ENCODE results near the gene WNK2.

Gene WNK2

DNA sequence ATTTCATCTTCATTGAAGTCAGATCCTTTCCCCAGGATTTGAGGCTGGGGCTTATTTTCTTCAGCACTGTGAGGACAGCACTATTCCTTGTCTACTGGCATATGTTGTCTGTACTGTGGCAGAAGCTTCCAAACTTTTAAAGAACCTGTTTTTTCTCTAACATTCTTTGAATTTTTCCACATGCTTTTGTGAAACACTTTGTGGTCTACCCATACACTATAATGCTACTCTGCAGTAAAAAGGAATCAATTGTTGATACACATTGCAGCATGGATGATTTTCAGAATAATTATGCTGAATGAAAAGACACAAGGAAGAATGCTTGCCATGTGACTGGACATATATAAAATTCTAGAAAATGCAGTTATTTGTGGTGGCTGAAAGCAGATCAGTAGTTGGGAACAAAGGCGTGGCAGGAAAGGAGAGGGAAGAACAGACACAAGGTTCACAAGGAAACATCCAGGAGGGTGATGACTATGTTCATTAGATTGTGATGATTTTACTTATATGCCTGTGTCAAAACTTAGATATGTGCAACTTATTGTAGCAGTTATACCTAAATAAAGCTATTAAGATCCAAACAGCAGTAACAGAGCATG is 96.8 kb downstream of the WNK2 start:
- DNase-seq, result no peak

DNA sequence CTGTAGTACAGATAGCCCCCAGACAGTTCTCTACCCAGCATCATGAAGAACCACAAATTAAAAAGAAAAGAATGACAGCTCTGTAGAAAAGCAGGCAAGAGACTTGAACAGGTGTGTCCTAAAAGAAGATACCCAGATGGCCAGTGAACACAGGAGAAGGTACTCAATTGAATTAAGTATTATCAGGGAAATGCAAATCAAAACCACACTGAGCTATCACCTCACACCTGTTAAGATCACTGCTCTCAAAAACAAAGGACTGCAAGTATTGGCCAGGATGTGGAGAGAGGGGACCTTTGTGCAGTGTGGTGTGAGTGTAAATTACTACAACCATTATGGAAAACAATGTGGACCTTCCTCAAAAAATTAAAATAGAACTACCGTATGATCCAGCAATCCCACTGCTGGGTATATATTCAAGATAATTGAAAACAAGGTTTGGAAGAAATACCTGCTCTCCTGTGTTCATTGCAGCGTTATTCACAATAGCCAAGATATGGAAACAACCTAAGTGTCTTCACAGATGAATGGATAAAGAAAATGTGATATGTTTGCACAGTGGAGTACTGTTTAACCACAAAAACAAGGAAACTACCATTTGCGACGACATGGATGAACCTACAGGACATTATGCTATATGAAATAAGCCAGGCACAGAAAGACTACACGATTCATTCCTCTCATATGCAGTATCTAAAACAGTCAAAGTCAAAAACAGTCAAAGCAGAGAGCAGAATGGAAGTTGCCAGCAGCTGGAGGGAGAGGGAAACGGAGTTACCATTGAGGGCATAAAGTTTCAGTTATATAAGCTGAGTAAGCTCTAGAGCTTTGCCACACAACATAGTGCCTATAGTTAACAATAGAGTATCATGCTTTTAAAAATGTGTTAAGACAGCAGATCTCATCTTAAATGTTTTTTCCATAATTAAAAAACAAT is 102.6 kb downstream of the WNK2 start:
- no peak for DNase-seq

DNA sequence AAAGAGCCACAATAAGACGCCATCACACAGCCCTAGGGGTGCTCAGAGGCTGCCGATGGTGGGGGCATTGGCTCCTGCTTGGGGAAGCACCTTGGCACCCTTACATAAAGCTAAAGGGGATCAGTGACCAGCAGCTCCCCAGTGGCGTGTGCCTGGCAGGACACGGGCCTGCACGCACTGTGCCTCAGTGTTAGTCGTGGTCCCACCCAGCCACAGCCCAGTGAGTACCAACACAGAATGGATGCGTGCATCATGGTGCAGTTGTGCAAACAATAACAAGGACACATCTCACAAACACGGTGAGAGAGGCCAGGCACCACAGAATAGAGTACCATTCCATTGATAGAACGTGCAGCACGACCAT is 103.2 kb downstream of the WNK2 start:
- DNase-seq, result no peak

DNA sequence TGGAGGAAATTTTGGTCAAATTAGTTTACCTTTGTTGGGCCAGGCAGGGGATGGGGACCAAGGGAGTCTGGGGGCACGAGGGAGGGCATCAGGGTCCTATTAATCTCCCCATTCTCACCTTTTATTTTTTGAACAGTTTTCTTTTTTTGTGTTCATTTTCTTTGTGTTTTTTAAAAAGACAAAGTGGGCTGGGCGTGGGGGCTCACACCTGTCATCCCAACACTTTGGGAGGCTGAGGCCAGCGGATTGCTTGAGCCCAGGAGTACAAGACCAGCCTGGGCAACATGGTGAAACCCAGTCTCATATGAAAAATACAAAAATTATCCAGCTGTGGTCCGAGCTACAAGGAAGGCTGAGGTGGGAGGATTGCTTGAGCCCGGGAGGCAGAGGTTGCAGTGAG is 103.7 kb downstream of the WNK2 start:
- DNase-seq, result no peak

DNA sequence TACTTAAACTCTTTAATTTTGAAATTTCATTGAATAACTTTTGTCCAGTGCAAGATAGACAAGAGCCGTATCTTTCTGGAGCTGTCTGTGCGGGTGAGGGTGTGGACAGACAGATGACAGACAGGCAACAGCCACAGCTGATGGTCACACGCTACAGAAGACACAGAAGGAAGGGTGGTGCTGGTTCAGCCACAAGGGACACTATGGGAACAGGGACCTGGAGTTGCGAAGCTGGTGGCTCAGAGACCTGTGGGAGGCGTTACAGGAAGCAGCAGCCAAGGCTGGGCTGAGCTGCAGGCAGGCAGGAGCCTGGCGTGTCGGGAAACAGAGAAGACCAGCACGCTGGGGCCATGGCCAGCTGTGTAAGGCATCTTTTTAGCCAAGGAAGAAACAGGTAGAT is 104.4 kb downstream of the WNK2 start:
- DNase-seq, result no peak

DNA sequence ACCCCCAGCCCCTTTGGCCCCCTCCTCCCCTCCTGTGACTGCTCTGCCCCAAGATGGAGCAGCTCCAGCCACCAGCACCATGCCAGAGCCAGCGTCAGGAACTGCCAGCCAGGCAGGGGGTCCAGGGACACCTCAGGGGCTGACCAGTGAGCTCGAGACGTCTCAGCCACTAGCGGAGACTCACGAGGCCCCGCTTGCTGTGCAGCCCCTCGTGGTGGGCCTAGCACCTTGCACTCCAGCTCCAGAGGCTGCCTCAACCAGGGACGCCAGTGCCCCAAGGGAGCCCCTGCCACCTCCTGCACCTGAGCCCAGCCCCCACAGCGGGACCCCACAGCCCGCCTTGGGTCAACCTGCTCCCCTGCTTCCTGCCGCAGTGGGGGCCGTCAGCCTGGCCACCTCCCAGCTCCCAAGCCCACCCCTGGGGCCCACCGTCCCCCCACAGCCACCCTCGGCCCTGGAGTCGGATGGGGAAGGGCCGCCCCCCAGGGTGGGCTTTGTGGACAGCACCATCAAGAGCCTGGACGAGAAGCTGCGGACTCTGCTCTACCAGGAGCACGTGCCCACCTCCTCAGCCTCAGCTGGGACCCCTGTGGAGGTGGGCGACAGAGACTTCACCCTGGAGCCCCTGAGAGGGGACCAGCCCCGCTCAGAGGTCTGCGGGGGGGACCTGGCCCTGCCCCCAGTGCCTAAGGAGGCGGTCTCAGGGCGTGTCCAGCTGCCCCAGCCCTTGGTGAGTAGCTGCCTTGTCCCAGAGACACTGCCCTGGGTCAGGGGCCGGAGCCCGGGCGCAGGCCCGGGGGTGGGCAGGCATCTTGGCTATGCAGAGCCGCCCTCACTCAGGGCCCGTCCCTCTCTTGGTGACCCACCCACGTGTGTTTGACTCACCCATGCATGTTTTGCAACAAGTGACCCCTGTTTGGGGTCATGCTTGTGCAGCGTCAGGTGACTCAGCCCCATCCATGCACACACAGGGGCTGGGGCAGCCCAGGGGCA is 105.2 kb downstream of the WNK2 start:
- no peak for DNase-seq

DNA sequence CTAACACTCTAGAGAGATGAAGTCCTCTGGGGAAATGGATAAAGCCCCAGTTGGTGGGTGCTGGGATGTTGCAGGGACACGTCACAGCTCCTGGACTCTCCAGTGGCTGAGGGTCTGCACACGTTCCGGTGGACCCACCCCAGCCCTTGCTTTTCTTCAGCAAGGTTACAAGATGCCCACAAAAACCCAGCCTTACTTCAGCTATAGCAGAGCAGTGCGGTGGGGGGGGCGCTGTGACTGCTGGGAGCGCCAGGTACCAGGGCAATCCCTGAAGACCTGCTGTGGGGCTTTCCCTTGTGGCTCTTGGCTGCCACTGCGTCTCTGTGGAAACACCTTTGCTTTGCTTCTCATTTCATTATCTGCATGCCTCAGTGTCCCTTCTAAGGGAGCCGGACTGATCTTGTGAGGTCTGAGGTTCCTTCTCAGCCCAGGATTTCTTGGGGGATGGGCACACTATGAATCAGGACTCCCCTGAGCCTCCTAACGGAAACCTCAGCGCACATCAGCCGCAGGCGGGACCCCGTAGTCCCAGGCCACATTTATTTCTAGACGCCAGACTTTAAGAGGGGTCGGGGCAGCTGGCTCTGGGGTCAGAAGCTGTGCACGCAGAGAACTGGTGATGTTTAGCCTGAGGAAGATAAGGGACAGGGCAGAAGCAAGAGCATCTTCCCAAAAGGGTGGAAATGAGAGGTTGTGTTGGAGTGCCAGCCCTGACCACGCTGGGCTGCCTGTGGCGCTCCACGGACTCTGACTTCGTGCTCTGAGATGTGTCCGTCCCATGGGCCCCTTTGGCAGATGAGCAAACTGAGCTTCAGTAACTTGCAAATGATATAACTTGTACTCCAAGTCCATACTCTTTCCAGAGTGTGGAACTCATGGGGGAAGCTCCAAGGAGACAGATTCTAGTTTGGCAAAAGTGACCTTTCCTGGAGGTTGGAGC is 106.8 kb downstream of the WNK2 start:
- no peak for DNase-seq

DNA sequence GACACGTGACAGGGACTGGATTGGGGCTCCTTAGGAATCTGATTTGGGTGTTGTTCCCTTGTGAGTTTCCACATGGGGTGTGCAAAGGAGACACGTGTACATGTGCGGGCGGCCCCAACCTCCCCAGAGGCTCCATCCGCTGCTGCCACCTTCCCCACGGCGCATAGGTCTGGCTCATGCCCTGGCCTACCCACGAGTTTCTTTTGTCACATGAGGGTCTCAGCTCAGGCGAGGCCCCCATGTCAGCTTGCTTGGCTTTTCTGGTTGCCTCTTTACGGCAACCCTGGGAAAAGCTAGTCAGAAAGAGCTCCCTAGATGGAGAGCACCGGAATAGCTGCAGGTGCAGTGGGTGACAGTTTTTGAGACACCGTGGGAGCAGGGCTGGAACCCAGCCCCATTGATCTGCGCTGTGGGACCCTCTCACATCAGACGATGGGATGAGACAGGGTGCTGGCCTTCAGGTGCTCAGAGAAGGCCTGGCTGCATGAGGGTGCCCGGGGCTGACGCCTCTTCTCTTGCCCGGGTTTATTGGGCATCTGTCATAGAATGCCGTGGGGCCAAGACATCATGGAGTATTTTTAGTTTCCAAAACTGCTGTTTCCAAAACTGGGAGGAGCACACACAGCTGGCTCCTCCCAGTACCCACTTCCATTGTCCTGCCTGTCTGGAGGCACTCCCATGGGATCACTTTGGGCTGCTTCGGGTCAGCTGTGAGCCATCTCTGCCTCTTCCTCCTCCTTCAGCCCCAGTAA is 107.8 kb downstream of the WNK2 start:
- no peak for DNase-seq

DNA sequence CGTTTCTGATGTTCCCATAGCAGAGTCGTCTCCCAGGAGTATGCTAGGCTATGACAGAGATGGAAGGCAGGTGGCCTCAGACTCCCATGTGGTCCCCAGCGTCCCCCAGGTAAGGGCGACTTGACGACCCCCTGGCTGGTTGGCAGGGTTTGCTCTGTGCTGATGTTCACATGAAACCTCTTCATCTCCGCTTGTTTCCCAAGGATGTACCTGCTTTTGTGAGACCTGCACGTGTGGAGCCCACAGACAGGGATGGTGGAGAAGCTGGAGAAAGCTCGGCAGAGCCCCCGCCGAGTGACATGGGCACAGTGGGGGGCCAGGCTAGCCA is 108.3 kb downstream of the WNK2 start:
- DNase-seq, result no peak

DNA sequence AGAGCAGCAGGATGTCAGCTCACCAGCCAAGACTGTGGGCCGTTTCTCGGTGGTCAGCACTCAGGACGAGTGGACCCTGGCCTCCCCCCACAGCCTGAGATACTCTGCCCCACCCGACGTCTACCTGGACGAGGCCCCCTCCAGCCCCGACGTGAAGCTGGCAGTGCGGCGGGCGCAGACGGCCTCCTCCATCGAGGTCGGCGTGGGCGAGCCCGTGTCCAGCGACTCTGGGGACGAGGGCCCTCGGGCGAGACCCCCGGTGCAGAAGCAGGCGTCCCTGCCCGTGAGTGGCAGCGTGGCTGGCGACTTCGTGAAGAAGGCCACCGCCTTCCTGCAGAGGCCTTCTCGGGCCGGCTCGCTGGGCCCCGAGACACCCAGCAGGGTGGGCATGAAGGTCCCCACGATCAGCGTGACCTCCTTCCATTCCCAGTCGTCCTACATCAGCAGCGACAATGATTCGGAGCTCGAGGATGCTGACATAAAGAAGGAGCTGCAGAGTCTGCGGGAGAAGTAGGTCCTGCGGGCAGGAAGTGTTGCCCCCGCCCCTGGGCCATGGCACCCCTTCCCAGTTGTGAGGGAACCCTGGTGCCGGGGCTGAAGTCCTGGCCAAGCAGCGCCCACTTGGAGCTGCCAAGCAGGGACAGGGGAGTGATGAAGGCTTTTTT is 108.9 kb downstream of the WNK2 start:
- DNase-seq, result no peak

DNA sequence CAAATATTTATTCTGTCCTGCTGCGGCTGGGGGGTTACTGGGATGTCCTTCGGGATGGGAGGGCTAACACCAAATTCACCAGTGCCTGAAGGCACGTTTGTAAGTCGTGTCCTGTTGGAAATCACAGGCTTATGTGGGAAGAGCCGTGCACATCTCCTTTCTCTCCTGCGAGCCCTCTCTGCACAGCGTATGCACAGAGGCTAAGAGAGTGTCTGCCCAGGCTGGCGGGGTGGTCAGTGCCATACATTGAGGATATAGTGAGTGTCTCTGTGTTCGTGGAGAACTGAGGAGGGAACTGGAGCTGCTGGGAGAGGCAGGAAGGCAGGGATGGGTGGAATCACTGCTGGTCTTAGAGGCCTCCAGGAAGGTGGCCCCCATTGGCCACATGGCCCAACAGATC is 110.1 kb downstream of the WNK2 start:
- DNase-seq, result no peak

DNA sequence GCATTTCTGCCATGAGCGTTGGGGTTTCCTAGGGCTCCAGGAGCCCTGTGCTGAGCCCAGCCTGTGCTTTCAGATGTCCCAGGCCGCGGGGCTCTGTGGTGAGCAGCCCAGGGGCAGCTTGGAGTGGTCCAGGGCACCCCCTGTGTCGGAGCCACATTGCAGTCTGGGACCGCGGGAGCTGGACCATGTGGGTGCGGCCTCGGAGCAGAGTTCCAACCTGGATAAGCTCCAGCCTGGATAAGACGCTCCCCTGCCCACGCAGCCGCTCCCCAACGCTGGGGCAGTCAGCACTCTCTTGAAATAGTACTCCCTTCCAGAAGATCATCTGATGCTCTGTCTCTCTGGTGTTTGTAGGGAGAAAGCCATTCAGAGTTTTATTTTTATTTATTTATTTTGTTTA is 111.1 kb downstream of the WNK2 start:
- DNase-seq, result no peak

DNA sequence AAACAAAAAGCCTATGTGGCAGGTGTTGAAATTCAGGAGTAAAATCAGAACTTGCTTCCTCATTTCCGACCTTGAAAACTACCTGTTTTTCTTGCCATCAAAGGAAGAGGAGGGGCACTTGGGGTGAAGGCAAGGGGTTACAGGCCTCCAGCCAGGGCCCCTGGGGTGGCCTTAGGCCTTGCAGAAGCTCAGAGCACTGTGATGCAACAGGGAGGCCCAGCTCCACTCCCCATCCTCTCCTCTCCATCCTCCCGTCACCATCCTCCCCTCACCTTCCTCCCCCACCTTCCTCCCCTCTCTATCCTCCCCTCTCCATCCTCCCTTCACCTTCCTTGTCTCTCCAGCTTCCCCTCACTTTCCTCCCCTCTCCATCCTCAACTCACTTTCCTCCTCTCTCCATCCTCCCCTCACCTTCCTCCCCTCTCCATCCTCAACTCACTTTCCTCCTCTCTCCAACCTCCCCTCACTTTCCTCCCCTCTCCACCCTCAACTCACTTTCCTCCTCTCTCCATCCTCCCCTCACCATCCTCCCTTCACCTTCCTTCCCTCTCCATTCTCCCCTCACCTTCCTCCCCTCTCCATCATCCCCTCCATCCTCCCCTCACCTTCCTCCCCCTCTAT is 111.6 kb downstream of the WNK2 start:
- DNase-seq, result no peak

DNA sequence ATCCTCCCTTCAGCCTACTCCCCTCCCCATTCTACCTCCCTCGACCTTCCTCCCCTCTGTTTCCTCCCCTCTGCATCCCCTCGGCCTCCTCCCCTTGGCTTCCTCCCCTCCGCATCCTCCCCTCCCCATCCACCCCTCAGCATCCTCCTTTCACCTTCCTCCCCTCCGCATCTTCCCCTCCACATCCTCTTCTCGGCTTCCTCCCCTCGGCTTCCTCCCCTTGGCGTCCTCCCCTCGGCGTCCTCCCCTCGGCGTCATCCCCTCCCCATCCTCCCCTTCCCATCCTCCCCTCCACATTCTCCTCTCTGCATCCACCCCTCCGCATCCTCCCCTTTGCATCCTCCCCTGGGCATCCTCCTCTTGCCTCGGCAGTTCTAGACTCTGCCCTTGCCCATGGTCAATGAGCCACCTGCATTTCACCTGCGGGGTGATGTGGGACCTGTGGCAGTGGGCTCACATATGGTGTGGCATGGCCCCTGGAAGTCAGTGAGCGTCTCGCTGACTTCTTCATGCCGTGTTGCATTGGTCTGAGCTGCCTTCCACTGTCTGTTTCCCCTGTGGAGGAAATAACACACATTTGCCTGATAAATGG is 113.0 kb downstream of the WNK2 start:
- peak in 1 of 2 donors; percentile 7 for DNase-seq

DNA sequence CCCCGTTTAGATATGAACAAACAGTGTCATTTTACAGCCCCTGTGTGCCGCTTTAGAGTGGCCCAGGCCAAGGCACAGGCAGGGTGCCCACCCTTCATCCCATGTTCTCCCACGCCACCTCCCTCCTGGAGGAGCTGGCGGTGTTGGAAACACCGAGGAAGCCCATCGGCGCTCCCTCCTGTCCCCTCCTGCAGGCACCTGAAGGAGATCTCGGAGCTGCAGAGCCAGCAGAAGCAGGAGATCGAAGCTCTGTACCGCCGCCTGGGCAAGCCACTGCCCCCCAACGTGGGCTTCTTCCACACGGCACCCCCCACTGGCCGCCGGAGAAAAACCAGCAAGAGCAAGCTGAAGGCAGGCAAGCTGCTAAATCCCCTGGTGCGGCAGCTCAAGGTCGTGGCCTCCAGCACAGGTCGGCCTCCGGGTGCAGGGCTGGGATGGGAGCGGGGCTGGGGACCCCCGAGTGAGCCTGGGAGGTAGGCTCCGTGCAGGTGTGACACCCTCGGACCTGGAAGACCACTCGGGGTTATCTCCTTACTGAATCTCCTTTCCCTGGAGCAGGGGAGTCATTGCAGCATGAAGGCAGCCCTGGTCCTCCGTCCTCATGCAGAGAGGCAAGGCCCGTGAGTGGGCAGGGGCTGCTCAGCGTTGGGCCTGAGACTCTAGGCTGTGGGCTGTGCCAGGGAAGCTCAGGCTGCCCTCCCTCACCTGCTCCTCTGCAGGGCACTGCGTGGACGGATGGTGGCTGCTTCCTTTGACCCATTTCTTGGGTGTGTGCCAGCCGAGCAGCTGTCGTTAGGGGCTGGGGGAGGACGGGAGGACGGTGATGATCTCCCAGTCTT is 113.9 kb downstream of the WNK2 start:
- DNase-seq, result peak in 1 of 2 donors; percentile 10

DNA sequence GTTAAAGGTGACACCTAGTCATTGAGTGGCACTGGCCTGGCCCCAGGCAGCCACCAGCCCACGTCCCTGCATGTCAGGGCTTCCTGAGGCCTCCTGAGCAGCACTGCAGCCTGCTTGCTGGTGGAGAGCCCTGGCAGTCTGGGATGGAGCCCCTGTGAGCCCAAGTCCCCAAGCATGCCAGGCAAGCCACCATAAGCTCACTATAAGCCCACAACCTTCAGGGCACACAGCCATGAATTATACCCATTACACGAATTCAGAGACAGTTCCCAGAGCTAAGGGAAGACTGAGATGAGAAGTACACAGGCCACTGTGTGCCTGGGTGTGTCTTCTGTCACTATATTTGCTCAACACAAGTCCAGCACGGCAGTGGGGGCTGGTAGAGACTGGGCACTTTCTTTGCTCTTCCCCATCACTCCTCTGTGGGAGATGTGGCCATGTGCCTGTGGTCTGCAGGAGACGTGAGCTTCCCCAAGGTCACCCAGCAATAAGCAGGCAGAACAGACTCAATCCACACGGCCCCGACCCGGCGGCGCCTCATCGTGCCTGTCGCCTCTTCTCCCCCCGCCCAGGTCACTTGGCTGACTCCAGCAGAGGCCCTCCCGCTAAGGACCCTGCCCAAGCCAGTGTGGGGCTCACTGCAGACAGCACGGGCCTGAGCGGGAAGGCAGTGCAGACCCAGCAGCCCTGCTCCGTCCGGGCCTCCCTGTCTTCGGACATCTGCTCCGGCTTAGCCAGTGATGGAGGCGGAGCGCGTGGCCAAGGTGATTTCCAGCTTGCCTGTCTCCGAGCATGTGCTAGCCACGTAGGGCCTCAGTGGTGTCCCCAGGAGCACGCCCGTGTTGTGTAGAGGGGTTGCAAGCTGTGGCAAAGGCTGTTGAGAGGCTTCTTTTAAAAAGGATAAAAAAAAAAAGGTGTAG is 114.8 kb downstream of the WNK2 start:
- DNase-seq, result peak in 1 of 2 donors; percentile 13

DNA sequence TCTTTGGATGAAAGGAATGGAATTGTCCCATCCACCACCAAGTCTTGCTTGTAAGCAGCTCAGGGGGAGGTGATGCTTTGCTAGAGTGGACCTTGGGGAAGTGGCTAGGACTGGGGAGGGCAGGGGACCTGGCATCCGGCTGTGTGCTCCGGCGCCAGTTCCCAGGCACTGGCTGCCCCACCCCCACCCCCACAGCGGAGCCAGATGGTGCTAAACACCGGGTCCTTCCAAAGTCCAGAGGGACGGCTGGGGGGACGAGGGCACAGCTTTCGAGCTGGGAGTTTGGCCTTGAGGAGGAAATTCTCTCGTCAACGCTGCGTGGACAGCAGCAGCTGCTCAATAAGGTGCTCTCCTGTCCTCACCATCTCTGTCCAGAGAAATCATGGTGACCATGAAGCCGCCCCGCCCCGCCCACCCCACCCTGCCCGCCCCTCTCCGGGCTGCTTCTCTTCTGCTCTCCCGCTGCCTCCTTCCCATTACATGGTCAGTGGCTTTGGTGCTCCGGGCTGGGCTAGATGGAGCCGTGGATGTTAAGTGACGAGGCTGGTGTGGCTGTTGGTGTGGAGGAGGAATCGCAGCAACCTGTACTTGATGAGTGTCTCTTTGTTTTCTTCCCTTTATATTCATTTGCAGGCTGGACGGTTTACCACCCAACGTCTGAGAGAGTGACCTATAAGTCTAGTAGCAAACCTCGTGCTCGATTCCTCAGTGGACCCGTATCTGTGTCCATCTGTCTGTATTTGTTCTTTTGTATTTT is 115.7 kb downstream of the WNK2 start:
- DNase-seq, result peak in 1 of 2 donors; percentile 11
